Muscle layer of duodenum (tissue), 2 donors: ENCODE measurements around the gene FANCL.
"Not testable (repeated sequence)": the region's sequence is repeated elsewhere in the genome, so short reads cannot be mapped to it uniquely, and the experiment has no call there.

Experiments
- H3K27ac ChIP-seq: one replicate; pipeline ENCODE4 v1.7.0; 2013; ENCODE audit warnings: mild to moderate bottlenecking, low read length
- H3K27me3 ChIP-seq: one replicate; pipeline ENCODE4 v1.7.0; 2013; ENCODE audit warnings: low read depth, mild to moderate bottlenecking, control low read depth, low read length
- H3K36me3 ChIP-seq, 2 donors: one replicate each; pipeline ENCODE4 v1.7.0; 2013; ENCODE audit warnings: low read length in 2 of 2, control low read depth in 1 of 2, mild to moderate bottlenecking in 1 of 2; ENCODE audit not compliant: insufficient read depth in 2 of 2, control insufficient read depth in 1 of 2
- H3K4me1 ChIP-seq, 2 donors: one replicate each; pipeline ENCODE4 v1.7.0; 2013; ENCODE audit warnings: low read length in 2 of 2, mild to moderate bottlenecking in 2 of 2, control low read depth in 1 of 2, moderate library complexity in 1 of 2; ENCODE audit not compliant: insufficient read depth in 2 of 2, control insufficient read depth in 1 of 2
- H3K4me3 ChIP-seq, 2 donors: one replicate each; pipeline ENCODE4 v1.7.0; 2013; ENCODE audit warnings: low read length in 2 of 2, low read depth in 1 of 2, mild to moderate bottlenecking in 1 of 2
- H3K9me3 ChIP-seq, 2 donors: one replicate each; pipeline ENCODE4 v1.7.0; 2013; ENCODE audit warnings: low read length in 2 of 2, control low read depth in 1 of 2, mild to moderate bottlenecking in 1 of 2; ENCODE audit not compliant: control insufficient read depth in 1 of 2
- donor health status: healthy.

The FANCL gene

DNA sequence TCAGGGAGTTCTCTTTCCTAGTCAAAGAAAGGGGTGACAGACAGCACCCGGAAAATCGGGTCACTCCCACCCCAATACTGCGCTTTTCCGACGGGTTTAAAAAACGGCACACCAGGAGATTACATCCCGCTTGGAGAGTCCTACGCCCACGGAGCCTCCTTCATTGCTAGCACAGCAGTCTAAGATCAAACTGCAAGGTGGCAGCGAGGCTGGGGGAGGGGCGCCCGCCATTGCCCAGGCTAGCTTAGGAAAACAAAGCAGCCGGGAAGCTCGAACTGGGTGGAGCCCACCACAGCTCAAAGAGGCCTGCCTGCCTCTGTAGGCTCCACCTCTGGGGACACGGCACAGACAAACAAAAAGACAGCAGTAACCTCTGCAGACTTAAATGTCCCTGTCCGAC lies 69.3 kb downstream of the FANCL start:
- H3K9me3 ChIP-seq, H3K27ac ChIP-seq, H3K27me3 ChIP-seq, H3K4me1 ChIP-seq, H3K4me3 ChIP-seq, H3K36me3 ChIP-seq: not testable (repeated sequence)

DNA sequence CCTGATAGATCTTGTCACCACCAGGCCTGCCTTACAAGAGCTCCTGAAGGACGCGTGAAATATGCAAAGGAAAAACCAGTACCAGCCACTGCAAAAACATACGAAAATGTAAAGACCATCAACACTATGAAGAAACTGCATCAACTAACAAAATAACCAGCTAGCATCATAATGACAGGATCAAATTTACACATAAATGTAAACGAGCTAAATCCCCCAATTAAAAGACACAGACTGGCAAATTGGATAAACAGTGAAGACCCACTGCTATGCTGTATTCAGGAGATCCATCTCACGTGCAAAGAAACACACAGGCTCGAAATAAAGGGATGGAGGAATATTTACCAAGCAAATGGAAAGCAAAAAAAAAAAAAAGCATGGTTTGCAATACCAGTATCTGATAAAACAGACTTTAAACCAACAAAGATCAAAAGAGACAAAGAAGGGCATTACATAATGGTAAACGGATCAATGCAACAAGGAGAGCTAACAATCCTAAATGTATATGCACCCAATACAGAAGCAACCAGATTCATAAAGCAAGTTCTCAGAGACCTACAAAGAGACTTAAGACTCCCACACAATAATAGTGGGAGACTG lies 70.7 kb downstream of the FANCL start:
- not testable (repeated sequence) for H3K4me1 ChIP-seq, H3K4me3 ChIP-seq, H3K27ac ChIP-seq, H3K36me3 ChIP-seq, H3K9me3 ChIP-seq, H3K27me3 ChIP-seq

GRCh38 chr2:58169845-58170244 lies 71.3 kb downstream of the FANCL start:
- not testable (repeated sequence) for H3K27me3 ChIP-seq, H3K27ac ChIP-seq, H3K4me1 ChIP-seq, H3K9me3 ChIP-seq, H3K36me3 ChIP-seq, H3K4me3 ChIP-seq

DNA sequence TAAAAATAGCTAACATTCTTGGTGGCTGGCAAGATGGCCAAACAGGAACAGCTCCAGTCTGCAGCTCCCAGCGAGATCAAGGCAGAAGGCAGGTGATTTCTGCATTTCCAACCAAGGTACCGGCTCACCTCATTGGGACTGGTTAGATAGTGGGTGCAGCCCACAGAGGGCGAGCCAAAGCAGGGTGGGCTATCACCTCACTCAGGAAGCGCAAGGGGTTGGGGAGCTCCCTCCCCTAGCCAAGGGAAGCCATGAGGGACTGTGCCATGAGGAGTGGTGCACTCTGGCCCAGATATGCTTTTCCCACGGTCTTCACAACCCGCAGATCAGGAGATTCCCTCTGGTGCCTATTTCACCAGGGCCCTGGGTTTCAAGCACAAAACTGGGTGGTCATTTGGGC lies 73.0 kb downstream of the FANCL start:
- not testable (repeated sequence) for H3K27me3 ChIP-seq, H3K4me3 ChIP-seq, H3K27ac ChIP-seq, H3K36me3 ChIP-seq, H3K4me1 ChIP-seq, H3K9me3 ChIP-seq

- H3K4me1 ChIP-seq: no peaks in the 10 kb centered on the region
- H3K4me3 ChIP-seq: no peak overlapping the region
- H3K27me3 ChIP-seq: no peaks in the 10 kb centered on the region
- peaks cover 18 to 20% of the 10 kb centered on the region in 2 donors for H3K36me3 ChIP-seq
- no peaks in the 10 kb centered on the region for H3K9me3 ChIP-seq
- H3K27ac ChIP-seq: no peak overlapping the region
Measured at GRCh38 chr2:58163913-58164312, 77.2 kb downstream of the FANCL start.

GRCh38 chr2:58158481-58158880 lies 82.6 kb downstream of the FANCL start:
- Histone ChIP-seq H3K27me3 (no peaks in the 10 kb centered on the region), H3K36me3 (peaks cover 18 to 30% of the 10 kb centered on the region in 2 donors), H3K4me1 (no peaks in the 10 kb centered on the region), H3K4me3 (no peak overlapping the region), H3K27ac (no peak overlapping the region), H3K9me3 (no peaks in the 10 kb centered on the region)

- Histone ChIP-seq H3K9me3 (no peaks in the 10 kb centered on the region), H3K4me3 (no peak overlapping the region), H3K36me3 (peaks cover 18 to 30% of the 10 kb centered on the region in 2 donors), H3K4me1 (no peaks in the 10 kb centered on the region), H3K27me3 (no peaks in the 10 kb centered on the region), H3K27ac (no peak overlapping the region)
Measured at GRCh38 chr2:58157754-58158153, 83.4 kb downstream of the FANCL start.

DNA sequence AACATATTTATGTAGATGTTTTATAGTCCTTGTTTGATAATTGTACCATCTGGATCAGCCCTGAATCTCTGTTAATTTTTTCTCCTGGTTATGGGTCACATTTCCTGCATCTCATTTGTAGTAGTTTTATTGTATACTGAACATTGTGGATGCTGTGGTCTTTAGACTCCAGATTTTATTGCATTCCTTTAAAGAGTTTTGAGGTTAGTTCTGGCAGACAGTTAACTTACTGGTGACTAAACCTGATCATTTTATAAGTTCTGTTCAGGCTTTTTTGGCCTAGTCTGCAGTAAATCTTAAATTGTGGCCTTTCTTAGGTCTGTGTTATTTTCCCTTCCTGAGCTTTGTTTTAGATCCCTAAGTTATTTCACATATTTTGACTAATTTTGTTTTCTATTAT lies 84.3 kb downstream of the FANCL start:
- Histone ChIP-seq H3K36me3 (peaks cover 18 to 30% of the 10 kb centered on the region in 2 donors), H3K4me1 (no peaks in the 10 kb centered on the region), H3K4me3 (no peak overlapping the region), H3K27ac (no peak overlapping the region), H3K9me3 (no peaks in the 10 kb centered on the region), H3K27me3 (no peaks in the 10 kb centered on the region)

- no peaks in the 10 kb centered on the region for H3K9me3 ChIP-seq
- H3K36me3 ChIP-seq: peaks cover 11 to 22% of the 10 kb centered on the region in 2 donors
- no peaks in the 10 kb centered on the region for H3K27me3 ChIP-seq
- no peak overlapping the region for H3K27ac ChIP-seq
- no peak overlapping the region for H3K4me3 ChIP-seq
- H3K4me1 ChIP-seq: no peaks in the 10 kb centered on the region
Measured at GRCh38 chr2:58155160-58155778, 85.9 kb downstream of the FANCL start.

DNA sequence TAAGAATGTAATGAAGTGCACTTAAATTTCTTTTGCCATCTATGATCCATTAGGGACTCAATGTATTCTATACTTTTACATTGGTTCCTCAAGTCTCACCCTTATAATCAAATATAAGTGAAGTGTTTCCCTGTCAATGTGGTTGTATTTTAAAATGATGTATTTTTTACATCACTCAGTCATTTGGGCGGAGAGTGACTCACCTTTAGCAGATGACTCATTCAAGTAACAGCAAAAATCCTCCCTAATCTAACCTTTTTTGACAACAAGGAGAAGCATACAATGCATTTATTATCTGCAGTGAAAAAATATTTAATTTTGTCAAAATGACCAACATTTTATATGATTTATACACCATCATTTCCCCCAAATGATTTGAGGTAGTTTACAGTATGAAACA lies 94.4 kb downstream of the FANCL start:
- peaks cover 0 to 9% of the 10 kb centered on the region in 2 donors for H3K36me3 ChIP-seq
- H3K4me1 ChIP-seq: no peaks in the 10 kb centered on the region
- H3K9me3 ChIP-seq: no peaks in the 10 kb centered on the region
- H3K4me3 ChIP-seq: no peak overlapping the region
- no peak overlapping the region for H3K27ac ChIP-seq
- H3K27me3 ChIP-seq: no peaks in the 10 kb centered on the region

GRCh38 chr2:58145769-58146168 lies 95.4 kb downstream of the FANCL start:
- not testable (repeated sequence) for H3K27me3 ChIP-seq, H3K4me1 ChIP-seq, H3K27ac ChIP-seq, H3K9me3 ChIP-seq, H3K4me3 ChIP-seq, H3K36me3 ChIP-seq

- H3K4me3 ChIP-seq: no peak overlapping the region
- H3K4me1 ChIP-seq: no peaks in the 10 kb centered on the region
- peaks cover 0 to 5% of the 10 kb centered on the region in 2 donors for H3K36me3 ChIP-seq
- no peaks in the 10 kb centered on the region for H3K27me3 ChIP-seq
- no peak overlapping the region for H3K27ac ChIP-seq
- no peaks in the 10 kb centered on the region for H3K9me3 ChIP-seq
Measured at GRCh38 chr2:58140508-58141072, 100.5 kb downstream of the FANCL start.
